ENCODE results near the gene TCEAL9.
A peak's percentile ranks its signal among the peaks of the same experiment; 100 is the strongest.
"Not testable (repeated sequence)": the region's sequence is repeated elsewhere in the genome, so short reads cannot be mapped to it uniquely, and the experiment has no call there.

The TCEAL9 gene, protein sequence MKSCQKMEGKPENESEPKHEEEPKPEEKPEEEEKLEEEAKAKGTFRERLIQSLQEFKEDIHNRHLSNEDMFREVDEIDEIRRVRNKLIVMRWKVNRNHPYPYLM

DNA sequence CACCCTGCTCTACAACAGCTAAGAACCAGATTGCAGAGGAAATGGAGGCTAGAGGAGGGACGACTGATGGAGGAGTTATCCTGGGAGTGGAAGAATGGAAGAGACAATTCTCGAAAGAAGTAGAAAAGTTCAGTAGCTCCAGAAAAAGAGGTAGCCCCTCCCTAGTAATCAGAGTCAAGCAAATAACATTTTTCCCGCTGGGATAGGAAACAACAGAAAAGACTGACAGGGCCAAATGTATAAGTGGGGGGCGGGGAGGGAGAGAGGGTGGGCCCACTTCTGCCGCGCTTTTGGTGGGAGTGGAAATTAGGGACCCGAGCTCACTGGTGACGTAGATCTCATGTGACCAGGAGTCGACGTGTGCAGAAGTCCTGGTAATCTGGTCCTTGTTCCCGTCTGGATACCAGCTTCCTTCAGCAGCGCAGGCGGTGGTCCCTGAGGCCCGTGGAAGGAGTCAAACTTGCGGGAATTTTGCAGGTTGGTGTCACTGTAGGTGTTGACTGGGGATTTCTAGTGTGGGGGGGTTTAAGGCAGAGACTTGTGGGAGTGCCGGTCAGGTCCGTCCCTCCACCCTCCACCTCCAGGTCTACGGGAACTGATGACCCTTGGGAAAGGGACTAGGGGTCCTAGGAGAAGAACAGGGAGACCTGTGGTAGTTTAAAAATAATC lies at the start of gene TCEAL9:
Gene TCEAL9, plus strand, starts transcription at position 377 of the 669 bp plus-strand sequence. CDS start 1,179 bp downstream, outside the sequence.
- no peak for DNase-seq

DNA sequence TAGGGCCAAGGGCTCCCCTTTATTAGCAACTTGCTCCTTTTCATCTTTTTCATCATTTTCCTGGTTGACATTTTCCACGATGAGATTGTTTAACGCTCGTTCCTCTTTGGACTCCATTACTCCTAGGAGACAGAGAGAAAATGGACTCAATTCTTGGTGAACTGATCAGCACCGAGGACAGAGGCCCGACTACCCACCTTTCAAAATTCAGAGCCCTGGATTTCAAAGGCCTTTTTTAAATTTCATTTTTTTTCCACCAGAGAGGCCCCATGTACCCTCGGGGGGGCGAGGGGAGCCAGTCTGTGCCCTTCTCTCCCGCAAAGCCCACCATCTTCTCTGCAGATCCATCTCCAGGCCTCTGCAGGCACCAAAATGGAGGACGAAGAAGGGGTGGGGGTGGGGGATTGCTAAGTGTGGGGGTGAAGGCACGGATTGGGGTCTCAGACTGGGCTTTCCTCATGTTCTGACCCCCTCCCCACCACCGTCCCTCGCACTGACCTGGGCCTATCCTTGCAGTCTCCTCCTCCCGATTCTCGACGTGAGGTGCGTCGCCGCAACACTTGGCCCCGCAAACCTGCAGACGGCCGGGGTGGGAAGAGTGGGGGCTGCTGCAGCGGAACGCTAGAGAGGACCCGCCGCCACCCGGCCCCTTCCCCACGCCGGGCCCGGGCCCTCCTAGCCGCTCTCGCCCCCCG lies 46.3 kb upstream of the TCEAL9 start:
- DNase-seq: no peak

DNA sequence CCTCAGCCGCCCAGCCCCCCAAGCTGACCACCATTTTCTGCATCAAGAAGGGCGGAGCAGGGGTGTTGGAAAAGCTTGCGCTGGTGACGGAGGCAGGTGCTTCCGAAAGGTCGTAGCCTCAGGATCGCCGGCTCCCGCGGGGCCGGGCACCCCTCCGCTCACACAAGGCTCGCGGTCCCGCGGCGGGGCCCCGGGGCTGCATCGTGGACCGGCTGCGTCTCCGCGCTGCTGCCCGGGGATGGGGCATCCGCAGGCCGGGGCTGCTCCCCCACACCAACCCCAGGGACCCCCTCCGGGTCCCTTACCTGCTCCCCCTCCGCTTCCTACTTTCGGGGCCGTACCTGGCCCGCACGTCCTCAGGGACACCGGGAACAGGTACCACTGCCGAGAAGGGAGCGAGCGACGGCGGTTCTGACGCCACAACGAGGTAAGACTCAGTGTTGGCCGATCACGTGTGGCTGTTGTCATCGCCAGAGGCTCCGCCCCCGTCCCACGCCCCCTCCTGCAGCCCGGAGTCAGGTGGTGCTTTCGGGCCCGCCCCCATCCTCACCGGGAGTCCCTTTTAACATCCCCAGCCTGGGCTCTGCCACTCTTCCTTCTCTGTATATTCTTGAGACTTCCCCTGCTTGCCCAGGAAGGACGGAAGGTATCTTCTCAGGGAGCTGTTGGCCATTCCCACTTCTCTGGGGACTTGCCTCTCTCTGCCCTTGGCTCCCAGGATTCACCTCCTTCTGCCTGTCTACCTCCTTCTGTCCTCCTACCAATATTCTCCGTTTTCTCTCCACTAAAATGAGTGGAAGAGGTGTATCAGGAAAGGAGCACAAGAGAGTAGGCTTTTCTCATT lies 45.5 kb upstream of the TCEAL9 start, which contains the start of gene BEX2:
Gene BEX2, minus strand, starts transcription at position 436 of the 844 bp plus-strand sequence. CDS start 1,014 bp downstream, outside the sequence.
- DNase-seq: peak; percentile 2

DNA sequence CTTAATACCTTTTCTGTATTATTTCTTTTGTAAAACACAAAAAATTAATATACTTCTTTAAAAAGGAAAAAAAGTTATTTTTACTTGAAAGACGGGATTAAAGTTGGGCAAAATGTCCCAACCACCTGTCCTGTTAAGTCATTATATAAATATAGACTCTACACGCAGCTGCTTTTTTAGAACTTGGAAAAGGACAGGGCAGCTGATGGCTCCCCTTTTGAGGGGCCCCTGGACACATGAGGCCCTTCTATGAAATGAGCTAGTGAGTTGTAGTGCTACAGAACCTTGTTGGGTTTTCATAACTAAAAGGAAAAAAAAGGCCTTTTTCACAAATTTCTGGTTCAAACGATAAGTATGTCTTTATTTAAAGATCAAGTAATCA lies 44.9 kb upstream of the TCEAL9 start:
- DNase-seq: no peak

DNA sequence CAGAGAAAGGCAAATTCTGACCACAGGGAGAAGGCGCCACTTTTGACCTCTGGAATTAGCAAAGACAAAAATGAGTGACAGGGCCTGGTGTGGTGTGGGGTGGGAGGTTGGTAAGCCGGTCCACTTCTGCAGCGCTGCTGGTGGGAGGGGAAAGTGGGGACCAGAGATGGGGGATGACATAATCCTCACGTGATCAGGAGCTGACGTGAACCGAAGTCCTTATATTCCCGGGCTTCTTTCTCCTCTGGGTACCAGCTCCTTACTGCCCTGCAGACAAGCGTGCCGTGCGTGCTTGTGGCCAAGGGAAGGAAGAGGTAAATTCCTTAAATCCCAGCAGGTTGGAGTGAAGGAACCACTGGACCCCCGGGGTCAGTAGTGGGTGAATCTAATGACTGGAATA lies 26.3 kb upstream of the TCEAL9 start, which contains the start of gene TCEAL7:
Gene TCEAL7, plus strand, starts transcription at position 249 of the 400 bp plus-strand sequence. CDS start 1,165 bp downstream, outside the sequence.
- DNase-seq: no peak

DNA sequence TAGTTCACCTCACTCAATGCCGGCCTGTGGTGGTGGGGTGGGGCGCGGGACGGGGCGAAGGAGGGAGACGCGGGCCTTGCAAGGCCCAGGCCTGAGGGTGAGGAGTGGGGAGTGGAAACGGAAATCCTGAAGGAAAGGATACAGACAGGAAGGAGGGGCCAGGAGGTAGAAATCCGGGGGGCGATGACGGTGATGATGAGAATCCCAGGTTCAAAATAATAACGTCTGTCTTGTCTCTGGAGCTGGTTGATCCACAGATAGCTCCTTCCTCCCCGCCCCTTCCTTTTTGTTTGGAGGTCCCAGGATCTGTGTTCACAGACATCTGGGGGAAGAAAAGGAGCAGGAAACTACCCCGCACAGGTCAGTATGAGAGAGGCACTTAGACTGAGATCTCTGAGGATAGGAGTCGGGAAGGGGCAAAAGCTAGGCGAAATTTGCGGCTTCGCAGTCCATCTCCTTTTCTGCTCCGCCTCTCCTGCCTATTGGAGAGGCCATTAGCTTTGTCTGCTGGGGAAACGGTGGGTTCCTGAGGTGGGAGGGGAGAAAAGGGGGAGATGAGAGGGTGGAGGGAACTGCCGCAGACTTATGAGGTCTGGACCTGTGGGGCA lies 25.5 kb upstream of the TCEAL9 start:
- DNase-seq: no peak

DNA sequence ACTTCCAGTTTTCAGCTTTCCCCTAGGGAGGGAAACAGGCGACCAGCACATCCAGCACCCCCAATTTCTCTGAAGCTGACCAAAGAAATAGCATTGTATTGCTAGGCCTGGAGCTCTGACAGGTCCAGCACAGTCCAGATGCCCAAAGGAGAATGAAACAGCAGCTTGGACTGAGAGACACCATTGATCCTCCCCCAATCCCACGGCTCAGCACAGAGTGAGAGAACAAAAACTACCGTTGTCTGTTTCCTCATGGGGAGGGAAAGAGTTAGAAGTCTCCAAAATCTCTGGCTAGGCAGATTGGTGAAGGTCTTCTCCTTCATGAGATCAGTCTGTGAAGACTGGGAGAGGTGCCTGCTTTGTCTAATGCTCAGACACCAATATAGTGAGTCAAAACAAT lies 17.6 kb upstream of the TCEAL9 start:
- no peak for DNase-seq

DNA sequence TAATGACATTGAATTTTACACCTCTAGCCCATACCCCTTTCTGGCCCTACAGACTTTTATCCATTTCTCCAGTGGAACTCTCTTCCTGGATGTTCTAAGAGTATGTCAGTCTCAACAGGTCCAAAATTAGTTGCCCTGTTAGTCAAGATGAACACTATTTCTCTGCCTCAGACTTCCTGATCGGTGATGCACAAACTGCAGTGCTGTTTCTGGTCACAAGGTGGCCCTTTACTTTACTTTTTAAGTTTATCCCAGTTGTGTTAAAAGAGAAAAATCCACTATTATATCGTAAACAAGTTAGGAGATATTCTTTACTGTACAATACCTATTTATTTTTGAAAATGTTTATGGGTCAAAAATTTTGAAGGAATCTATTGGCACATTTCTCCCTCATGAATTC lies 13.2 kb upstream of the TCEAL9 start:
- no peak for DNase-seq

DNA sequence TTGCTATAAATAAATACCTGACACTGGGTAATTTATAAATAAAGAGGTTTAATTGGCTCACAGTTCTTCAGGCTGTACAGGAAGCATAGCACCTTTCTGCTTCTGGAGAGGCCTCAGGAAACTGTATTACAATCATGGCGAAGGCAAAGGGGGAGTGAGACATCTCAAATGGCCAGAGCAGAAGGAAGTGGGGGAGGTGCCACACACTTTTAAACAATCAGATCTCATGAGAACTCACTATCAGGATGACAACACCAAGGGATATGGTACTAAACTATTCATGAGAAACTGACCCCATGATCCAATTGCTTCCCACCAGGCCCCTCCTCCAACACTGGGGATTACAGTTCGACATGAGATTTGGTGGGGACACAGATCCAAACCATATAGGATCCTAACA lies 11.7 kb upstream of the TCEAL9 start:
- DNase-seq: no peak

DNA sequence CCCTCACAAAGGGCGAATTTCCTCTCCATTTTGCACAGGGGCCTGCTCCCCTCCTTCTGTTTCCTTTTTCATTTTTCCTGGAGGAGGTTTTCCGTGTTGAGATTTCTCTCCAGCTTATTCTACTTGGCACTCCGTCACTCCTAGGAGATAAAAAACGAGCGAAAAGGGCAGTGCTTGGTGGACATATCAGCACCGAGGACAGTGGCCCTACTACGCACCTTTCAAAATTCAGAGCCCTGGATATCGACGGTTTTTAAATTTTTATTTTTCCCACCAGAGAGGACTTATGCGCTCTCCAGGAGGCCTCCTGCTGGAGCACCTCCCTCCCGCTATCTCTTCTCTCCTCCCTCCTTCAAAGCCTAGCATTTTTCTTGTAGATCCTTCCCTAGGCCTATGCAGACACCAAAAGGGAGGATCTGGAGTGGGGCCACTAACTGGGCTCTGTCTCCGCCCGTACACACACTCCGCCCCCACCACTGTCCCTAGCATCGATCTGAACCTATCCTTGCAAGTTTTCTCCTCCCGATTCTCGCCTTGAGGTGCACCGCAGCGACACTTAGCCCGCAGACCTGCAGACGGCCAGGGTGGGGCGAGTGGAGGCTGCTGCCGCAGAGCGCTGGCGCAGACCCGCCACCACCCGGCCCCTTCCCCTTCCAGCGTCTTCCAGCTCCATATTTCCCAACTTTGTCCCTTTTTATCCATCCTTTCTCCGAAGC lies 8.5 kb upstream of the TCEAL9 start:
- DNase-seq: no peak

DNA sequence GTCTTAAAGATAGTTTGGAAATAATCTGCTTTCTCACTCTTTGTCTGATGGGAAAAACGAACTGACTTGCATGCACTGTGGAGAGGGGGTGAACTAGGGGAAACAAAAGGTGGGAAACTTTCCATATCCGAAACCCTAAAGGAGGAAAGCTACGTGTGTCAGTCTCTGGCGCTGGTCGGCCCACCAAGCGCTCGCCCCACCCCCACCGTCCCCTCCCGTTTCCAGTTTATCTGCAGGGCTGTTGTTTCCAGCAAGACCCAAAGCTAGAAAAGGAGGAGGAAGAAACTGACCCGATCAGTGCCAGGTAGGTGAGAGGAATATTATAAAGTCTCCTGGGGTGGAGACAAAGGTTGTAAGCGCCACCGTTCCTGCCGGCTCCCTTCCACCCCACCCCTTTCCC lies 552 bp downstream of the TCEAL9 start:
- no peak for DNase-seq

DNA sequence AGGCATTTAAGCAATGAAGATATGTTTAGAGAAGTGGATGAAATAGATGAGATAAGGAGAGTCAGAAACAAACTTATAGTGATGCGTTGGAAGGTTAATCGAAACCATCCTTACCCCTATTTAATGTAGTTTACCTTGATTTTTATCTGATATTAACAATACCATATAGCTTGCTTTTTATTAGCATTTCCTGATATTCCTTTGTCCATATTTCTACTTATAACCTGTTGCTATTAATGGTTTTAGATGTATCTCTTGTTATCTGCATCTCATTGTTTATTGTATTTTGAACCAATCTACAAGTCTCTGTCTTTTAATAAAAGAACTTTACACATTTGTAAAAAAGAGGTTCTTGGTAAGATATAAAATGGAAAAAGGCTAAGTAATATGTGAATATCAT lies 1.6 kb downstream of the TCEAL9 start:
- no peak for DNase-seq

DNA sequence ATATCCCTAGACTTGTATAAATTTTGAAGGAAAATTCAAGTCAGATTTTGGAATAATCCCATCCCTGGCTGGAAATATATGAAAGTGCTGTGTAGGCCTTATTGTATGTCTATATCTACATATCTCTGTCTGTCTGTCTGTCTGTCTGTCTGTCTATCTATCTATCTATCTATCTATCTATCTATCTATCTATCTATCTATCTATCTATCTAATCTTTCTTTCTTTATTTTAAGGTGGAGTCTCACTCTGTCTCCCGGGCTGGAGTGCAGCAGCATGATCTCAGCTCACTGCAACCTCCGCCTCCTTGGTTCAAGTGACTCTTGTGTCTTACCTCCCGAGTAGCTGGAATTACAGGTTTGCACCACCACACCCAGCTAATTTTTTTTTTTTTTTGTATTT lies 3.3 kb downstream of the TCEAL9 start:
- DNase-seq: not testable (repeated sequence)

DNA sequence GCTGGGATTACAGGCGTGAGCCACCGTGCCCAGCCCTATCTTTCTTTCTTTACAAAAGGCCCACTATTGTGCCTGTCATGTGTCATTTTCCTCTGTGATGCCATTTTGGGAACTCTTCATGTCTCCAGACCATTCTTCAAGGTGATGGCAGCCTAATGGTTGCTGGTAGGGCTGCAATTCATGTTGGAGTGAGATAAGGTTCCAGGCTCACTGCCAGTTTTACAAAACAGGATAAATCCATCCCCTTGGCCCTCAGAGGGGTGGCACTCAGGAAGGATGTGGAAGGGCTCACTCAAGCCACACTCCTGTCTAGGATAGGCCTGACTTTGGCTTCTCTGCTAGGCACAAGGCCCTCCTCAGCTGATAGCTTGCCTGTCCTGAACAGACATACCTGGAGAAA lies 3.8 kb downstream of the TCEAL9 start:
- no peak for DNase-seq

DNA sequence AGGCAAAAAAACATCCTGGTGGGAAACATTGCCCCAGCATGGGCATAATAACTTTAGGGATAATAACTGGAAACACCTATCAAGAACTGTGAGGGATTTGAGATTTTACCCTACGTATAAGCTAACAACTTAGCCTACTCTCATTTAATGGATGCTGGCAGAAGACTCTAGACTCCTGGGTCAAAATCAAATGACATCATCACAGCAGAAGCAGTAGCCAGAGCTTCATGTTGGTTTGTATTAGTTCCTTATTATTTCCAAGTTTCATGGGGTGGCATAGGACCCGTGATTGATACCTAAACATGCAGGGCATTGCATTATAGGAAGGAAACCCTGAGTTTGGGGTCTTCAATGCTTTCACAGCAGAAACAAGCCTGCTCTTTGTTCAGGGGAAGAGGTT lies 4.6 kb downstream of the TCEAL9 start:
- no peak for DNase-seq

DNA sequence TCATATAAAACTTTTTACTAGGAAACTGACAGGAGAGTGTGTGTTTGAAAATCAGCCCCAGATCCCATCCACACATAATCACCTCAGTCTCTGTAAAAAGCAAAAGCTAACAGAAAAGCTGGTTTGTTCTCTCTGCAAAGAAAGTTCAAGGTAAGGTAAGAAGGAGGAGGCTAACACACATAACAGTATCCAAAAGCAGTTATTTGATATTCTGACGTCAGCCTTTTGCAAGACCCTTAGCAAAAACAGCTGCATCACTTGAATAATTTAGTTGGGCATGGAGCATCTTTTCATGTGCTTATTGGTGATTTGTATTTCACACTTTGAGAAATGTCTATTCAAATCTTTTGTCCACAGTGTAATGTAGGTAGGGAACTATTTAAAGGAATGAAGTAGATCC lies 5.5 kb downstream of the TCEAL9 start:
- no peak for DNase-seq

DNA sequence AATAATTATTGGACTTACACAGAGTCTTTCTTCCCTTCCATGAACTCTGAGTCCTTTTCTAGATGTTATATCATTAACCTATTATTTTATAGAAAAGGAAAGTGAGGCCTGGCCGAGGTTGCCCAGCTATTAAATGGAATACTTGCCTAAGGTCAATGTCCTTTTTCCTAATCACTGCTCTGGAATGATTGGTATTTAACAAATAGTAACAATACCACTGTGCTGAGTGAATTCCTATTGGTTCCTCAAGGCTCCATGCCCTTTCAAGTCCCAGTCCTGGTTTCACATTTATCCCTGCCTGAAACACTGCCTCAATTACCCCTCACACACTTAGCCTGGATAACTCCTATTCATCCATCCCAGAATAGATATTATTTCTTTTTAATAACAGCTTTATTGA lies 6.2 kb downstream of the TCEAL9 start:
- no peak for DNase-seq

DNA sequence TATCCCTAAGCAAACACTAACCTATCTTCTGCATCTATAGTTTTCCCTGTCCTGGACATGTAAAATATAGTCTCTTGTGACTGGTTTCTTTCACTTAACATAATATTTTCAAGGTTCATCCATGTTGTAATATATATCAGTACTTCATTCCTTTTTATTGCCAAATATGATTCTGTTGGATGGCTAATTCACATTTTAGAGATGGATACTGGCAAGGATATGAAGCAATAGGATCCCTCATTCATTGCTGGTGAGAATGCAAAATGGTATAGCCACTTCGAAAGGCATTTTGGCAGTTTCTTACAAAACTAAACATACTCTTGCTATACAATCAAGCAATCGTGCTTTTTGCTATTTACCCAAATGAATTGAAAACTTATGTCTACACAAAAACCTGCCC lies 6.7 kb downstream of the TCEAL9 start:
- DNase-seq: no peak

DNA sequence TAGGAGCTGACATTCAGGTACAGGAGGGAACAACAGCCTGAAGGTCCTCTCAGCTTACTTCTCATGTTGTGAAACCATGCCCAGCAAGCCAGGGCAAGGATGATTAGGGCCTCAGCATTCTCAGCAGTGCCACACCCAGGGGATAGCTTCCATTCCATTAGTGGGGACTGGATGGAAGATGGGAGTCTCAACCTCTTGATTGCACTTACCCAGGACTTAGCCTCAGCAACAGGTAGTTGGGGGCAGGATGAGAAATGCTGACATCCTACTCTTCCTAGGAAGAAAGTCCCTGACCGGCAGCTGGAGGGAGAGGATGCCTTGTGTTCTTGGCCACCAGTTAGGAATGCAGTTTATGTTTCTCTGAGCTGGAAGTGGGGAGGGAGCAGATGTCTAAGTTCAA lies 11.2 kb downstream of the TCEAL9 start:
- DNase-seq: no peak

DNA sequence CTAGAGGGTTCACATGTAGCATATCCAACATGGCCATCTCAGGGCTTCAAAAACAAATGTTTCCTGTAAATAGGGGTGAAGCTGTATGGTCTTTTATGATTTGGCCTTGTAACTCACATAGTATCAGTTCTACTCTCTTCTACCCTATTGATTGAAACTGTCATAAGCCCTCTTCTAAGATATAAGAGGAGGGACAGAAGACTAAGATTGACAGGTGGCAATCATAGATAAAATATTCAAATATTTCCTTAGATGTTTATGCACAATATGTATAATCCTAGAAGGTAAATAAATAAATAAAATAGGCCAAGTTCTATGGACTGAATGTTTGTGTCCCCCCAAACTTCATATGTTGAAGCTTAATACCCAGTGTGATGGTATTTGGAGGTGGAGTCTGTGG lies 13.2 kb downstream of the TCEAL9 start:
- DNase-seq: no peak

DNA sequence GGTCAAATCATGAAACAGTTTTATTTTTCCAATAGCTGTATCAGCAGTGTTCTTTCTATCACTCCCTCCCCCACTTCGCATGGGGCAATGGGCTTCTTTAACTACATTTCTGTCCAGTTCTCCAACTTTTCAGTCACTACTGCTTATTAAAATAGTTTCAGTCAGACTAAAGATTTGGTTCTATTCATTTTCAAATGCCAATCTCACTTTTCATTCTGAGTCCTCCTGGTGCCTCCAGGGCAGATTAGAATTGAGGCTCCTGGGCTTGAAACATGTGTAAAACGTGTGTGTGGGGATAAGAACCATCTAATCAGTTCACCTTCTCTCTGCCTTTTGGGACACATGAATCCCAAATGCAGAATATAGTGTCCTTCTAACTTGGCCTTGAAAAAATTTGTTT lies 16.6 kb downstream of the TCEAL9 start:
- DNase-seq: no peak

DNA sequence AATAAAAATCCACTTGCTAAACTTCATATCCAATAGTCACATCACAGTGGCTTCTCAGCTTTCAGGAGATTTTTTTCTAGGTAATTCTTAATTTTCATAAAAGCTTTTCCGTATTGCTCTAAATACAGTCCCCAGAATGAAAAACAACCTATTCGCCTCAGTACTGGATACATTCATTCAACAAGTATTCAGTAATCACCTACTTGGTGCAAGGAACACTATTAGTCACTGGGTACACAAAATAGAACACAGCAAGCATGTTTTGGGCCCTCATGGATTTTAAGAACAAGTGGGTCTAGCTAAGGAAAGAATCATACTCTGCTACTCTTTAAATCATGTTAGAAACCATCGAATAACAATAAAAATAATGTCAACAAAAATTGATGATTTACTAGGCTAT lies 17.3 kb downstream of the TCEAL9 start:
- DNase-seq: no peak
